ENCODE measurements around the gene NRDE2.

Gene NRDE2

DNA sequence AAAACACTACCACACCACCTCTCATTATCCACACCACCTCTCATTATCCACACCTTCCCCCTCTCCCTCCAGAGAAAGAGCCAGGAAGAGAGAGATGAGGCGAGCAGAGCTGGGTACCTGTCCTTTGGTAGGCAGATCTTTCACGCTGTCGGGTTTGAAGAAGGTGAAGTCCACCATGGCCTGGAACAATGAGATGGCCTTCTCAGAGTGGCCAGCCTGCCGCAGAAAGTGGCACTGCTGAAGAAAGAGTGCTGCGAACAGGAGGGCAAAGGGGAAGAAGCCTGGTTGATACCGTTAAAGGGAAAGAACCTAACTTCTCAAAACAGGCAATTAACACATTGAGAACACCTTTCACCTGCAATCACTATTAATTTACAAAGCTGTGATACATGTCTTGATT is 30.6 kb downstream of the NRDE2 start:
- H3K9ac ChIP-seq (ENCODE audit: low read length), result no peak overlapping the region
- H3K4me3 ChIP-seq (ENCODE audit: low read length), result no peak overlapping the region
- H3K27me3 ChIP-seq (ENCODE audit: control insufficient read depth, insufficient read depth, low read length), result no peaks in the 10 kb centered on the region
- peaks cover 11% of the 10 kb centered on the region for H3K4me1 ChIP-seq (ENCODE audit: control insufficient read depth, insufficient read depth, low read length)
- H3K36me3 ChIP-seq (ENCODE audit: control insufficient read depth, insufficient read depth, low read length), result peaks cover 7% of the 10 kb centered on the region
- peak overlapping the region; percentile 72 for H3K27ac ChIP-seq (ENCODE audit: low read depth, low read length)

DNA sequence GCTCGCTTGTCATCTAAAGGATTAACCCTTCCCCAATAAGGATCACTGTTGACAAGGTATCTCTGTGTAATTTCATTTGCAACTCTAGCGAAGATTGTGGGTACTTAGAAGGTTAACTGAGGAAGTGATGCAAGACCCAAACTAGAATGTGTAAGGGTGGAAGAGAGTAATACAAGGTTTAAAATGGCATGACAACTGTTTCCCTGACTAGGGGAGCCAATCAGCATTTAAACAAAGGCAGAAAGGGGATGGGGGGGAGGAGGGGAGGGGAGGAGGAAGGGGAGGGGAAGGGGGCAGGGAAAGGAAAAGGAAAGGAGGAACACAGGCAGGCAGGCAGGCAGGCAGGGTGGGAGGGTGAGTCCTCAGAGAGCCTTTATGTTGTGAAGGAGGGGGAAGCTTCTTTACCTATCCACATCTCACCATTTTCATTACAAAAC is 31.1 kb downstream of the NRDE2 start:
- H3K36me3 ChIP-seq (ENCODE audit: control insufficient read depth, insufficient read depth, low read length), result peaks cover 9% of the 10 kb centered on the region
- peaks cover 14% of the 10 kb centered on the region for H3K4me1 ChIP-seq (ENCODE audit: control insufficient read depth, insufficient read depth, low read length)
- no peaks in the 10 kb centered on the region for H3K27me3 ChIP-seq (ENCODE audit: control insufficient read depth, insufficient read depth, low read length)
- H3K27ac ChIP-seq (ENCODE audit: low read depth, low read length), result peak overlapping the region; percentile 72
- H3K9ac ChIP-seq (ENCODE audit: low read length), result no peak overlapping the region
- no peak overlapping the region for H3K4me3 ChIP-seq (ENCODE audit: low read length)

DNA sequence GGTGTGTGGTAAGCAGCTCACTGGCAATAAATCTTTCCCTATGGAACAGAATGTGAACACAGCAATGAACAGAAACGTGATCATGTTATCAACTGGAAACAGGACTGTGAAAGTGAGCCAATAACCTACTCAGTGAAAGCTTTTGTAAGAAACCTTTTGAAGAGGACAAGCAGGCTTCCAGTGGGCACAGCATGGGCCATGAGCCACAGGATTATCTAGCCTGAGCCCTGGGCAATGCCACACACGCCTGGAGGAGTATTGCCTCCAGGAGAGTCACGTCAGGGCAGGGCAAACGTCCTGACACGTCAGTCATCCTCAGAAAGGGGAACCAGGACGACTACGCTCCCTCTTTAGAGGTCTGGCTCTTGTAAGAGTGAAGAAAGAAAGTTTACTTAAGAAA is 32.3 kb downstream of the NRDE2 start:
- H3K4me1 ChIP-seq (ENCODE audit: control insufficient read depth, insufficient read depth, low read length), result peaks cover 14% of the 10 kb centered on the region
- no peaks in the 10 kb centered on the region for H3K27me3 ChIP-seq (ENCODE audit: control insufficient read depth, insufficient read depth, low read length)
- peaks cover 9% of the 10 kb centered on the region for H3K36me3 ChIP-seq (ENCODE audit: control insufficient read depth, insufficient read depth, low read length)
- H3K9ac ChIP-seq (ENCODE audit: low read length), result no peak overlapping the region
- H3K27ac ChIP-seq (ENCODE audit: low read depth, low read length), result no peak overlapping the region
- no peak overlapping the region for H3K4me3 ChIP-seq (ENCODE audit: low read length)

DNA sequence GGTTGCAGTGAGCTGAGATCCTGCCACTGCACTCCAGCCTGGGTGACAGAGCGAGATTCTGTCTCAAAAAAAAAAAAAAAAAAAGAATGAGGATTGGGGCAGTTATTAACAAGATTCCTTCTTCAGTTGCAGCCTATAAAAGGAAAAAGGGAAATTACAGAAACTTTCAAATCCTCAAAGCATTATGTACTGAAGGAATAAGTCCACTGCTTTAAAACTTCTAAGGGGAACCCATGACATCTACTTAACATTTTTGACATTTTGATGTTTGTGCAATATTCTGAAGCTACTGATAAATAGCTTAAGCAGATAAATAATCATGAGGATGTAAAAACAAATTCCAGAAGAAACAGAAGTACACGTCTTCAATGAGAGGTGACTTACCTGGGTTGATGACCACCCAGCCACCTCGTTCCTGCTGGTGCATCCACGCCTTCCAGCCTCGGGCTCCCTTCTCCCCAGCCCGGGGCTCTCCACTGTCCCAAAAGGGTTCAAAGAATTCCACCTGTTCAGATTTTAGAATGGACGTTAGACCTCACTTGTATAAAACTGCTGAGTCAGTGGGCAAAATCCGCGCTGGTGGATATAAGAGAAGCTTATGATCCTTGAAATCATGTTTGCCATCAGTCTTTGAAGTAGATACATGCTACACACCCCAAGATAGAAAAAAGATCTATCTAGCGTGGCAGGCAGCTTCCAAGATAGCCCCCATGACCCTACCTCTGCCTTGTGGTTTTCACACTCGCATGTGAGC is 33.7 kb downstream of the NRDE2 start:
- Histone ChIP-seq H3K4me3 (ENCODE audit: low read length) (no peak overlapping the region), H3K27me3 (ENCODE audit: control insufficient read depth, insufficient read depth, low read length) (no peaks in the 10 kb centered on the region), H3K9ac (ENCODE audit: low read length) (no peak overlapping the region), H3K27ac (ENCODE audit: low read depth, low read length) (no peak overlapping the region), H3K36me3 (ENCODE audit: control insufficient read depth, insufficient read depth, low read length) (peaks cover 7% of the 10 kb centered on the region), H3K4me1 (ENCODE audit: control insufficient read depth, insufficient read depth, low read length) (peaks cover 14% of the 10 kb centered on the region)

DNA sequence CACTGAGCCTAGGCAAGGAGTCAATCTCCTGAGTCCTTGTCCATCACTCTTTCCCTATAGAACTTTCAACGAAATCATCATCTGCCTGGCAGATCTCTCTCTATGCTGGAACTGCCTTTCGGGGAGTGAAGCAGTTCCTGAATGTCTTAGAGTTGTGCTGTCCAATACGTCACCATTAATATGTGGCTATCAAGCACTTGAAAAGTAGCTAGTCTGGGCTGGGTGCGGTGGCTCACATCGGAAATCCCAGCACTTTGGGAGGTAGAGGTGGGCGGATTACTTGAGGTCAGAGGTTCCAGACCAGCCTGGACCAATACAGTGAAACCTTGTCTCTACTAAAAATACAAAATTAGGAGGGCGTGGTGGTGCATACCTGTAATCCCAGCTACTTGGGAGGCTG is 35.1 kb downstream of the NRDE2 start:
- Histone ChIP-seq H3K4me3 (ENCODE audit: low read length) (no peak overlapping the region), H3K27ac (ENCODE audit: low read depth, low read length) (no peak overlapping the region), H3K9ac (ENCODE audit: low read length) (no peak overlapping the region), H3K36me3 (ENCODE audit: control insufficient read depth, insufficient read depth, low read length) (peaks cover 13% of the 10 kb centered on the region), H3K4me1 (ENCODE audit: control insufficient read depth, insufficient read depth, low read length) (peaks cover 9% of the 10 kb centered on the region), H3K27me3 (ENCODE audit: control insufficient read depth, insufficient read depth, low read length) (no peaks in the 10 kb centered on the region)

DNA sequence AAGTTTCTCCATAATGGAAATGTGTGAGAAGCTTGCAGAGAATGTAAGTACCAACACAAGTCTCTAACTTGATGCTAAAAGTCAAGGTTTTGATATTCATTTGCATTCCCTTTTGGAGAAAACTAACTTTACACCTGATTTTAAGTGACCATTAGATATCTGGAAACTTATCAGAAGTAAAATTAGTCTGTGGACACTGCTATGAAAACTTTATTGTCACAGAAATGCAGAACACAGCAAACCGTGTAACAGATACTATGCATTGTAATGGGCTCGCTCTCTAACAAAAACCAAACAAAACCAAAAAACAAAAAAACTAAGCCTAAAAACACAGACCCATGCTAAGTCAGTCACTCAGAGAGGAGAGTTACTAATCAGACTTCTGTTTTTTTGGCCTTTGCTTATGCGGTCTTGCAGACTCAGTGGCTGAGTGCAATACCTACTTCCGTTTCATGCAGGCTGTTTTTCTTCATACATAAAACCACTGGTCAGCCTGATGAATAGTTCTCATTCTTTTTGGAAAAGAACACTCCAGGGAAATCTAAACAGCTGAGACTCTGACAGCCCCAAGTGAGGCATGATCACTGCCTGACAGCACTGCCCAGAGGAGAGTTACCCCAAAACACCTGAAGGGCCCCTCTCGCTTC is 35.7 kb downstream of the NRDE2 start:
- Histone ChIP-seq H3K27ac (ENCODE audit: low read depth, low read length) (no peak overlapping the region), H3K9ac (ENCODE audit: low read length) (no peak overlapping the region), H3K4me1 (ENCODE audit: control insufficient read depth, insufficient read depth, low read length) (peaks cover 4% of the 10 kb centered on the region), H3K4me3 (ENCODE audit: low read length) (no peak overlapping the region), H3K27me3 (ENCODE audit: control insufficient read depth, insufficient read depth, low read length) (no peaks in the 10 kb centered on the region), H3K36me3 (ENCODE audit: control insufficient read depth, insufficient read depth, low read length) (peaks cover 16% of the 10 kb centered on the region)

DNA sequence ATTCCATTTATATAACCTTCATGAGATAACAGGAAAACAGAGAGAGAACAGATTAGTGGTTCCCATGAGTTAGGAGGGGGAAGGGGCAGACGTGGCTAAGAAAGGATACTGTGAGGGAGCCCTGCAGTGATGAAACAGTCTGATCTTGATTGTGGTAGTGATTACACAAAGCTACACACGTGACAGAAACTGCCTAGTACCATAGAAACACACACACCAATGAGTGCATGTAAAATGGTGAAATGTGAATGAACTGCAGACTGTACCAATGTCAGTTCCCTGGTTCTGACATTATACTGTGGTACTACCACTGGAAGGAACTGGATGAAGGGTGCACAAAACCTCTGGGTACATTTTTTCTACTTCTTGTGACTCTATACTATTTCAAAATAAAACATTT is 36.9 kb downstream of the NRDE2 start:
- no peak overlapping the region for H3K9ac ChIP-seq (ENCODE audit: low read length)
- H3K4me3 ChIP-seq (ENCODE audit: low read length), result no peak overlapping the region
- peaks cover 3% of the 10 kb centered on the region for H3K4me1 ChIP-seq (ENCODE audit: control insufficient read depth, insufficient read depth, low read length)
- no peak overlapping the region for H3K27ac ChIP-seq (ENCODE audit: low read depth, low read length)
- H3K27me3 ChIP-seq (ENCODE audit: control insufficient read depth, insufficient read depth, low read length), result no peaks in the 10 kb centered on the region
- peaks cover 20% of the 10 kb centered on the region for H3K36me3 ChIP-seq (ENCODE audit: control insufficient read depth, insufficient read depth, low read length)

DNA sequence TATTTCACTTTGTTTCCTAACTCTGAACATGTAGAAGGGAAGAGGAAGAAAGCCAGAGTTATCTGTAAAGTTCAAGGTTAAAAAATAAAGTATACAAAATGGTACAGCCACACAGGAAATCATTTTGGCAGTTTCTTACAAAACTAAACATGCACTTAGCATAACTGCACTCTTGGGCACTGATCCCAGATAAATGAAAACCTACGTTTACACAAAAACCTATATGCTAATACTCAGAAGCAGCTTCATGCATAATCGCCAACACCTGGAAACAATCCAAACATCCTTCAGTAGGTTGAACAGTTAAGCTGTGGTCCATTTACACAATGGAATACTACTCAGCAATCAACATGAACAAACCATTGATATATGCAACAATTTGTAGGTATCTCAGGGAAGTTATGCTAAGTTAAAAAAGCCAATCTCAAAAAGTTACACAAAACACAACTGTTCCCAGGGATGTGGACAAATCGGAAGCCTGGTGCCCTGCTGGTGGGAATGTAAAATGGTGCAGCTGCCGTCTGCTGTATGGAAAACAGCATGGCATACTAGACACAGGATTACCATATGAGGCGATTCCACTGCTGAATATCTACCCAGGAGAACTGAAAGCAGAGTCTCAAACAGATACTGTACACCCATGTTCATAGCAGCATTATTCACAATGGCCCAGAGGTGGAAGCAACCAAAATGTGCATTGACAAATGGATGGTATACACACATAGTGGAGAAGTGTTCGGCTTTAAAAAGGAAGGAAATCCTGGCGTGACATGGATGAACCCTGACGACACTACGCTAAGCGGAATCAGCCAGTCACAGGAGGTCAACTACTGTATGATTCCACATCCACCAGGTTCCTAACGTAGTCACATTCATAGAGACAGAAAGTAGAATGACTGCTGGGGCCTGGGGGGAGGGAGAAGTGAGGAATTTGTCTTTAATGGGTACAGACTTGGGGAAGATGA is 37.7 kb downstream of the NRDE2 start:
- Histone ChIP-seq H3K4me3 (ENCODE audit: low read length) (no peak overlapping the region), H3K4me1 (ENCODE audit: control insufficient read depth, insufficient read depth, low read length) (peaks cover 3% of the 10 kb centered on the region), H3K9ac (ENCODE audit: low read length) (no peak overlapping the region), H3K27ac (ENCODE audit: low read depth, low read length) (no peak overlapping the region), H3K36me3 (ENCODE audit: control insufficient read depth, insufficient read depth, low read length) (peaks cover 23% of the 10 kb centered on the region), H3K27me3 (ENCODE audit: control insufficient read depth, insufficient read depth, low read length) (no peaks in the 10 kb centered on the region)

DNA sequence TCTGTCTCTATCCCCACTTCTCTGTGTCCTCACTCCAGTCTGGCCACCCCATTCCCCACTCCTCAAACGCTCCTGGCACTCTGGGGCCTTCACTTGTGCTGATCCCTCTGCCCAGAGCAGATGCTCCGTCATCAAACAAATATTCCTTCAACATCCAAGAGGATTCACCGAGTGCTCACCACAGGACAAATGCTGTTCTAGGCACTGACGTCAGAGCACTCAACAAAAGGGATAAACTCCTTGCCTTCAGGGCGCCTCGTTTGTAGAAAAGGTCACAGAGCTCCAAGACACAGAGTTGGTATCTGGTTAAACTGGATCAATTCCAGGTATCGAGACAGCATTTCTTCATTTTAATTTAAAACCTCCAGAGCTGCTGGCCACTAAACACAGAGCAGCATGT is 40.0 kb downstream of the NRDE2 start:
- Histone ChIP-seq H3K27ac (ENCODE audit: low read depth, low read length) (no peak overlapping the region), H3K27me3 (ENCODE audit: control insufficient read depth, insufficient read depth, low read length) (no peaks in the 10 kb centered on the region), H3K9ac (ENCODE audit: low read length) (no peak overlapping the region), H3K36me3 (ENCODE audit: control insufficient read depth, insufficient read depth, low read length) (peaks cover 36% of the 10 kb centered on the region), H3K4me3 (ENCODE audit: low read length) (no peak overlapping the region), H3K4me1 (ENCODE audit: control insufficient read depth, insufficient read depth, low read length) (peaks cover 3% of the 10 kb centered on the region)

DNA sequence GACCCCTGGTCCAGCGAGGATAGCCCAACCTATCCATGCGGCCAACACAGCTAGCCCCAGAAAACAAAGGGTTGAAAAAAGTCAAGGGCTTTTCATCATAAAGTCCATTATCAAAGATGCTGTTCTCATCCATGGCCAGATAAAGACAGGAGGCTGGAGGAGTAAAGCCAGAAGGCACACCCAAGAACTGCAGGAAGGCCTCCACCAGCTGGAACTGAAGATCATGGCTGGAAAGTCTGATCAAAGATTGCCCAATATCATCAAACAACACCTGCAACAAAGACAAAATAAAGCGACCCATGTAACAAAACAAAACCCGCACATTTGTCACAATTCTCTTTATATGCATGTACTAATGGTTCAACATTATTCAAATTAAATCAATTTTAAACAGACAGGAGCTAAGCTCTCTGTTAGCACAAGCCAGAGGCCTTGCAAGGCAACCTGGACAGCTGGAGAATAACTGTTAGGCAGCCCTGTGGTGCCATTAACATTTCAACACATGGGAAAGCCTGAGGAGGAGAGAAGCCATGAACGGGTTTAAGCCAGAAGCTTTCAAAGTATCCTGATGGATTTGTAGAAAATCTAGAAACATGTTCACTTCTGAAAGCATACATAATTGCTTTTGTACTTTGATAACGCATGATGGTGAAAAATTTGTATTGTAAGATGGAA is 41.3 kb downstream of the NRDE2 start:
- H3K4me3 ChIP-seq (ENCODE audit: low read length), result no peak overlapping the region
- no peaks in the 10 kb centered on the region for H3K27me3 ChIP-seq (ENCODE audit: control insufficient read depth, insufficient read depth, low read length)
- no peak overlapping the region for H3K9ac ChIP-seq (ENCODE audit: low read length)
- no peak overlapping the region for H3K27ac ChIP-seq (ENCODE audit: low read depth, low read length)
- H3K36me3 ChIP-seq (ENCODE audit: control insufficient read depth, insufficient read depth, low read length), result peaks cover 32% of the 10 kb centered on the region
- H3K4me1 ChIP-seq (ENCODE audit: control insufficient read depth, insufficient read depth, low read length), result no peaks in the 10 kb centered on the region

DNA sequence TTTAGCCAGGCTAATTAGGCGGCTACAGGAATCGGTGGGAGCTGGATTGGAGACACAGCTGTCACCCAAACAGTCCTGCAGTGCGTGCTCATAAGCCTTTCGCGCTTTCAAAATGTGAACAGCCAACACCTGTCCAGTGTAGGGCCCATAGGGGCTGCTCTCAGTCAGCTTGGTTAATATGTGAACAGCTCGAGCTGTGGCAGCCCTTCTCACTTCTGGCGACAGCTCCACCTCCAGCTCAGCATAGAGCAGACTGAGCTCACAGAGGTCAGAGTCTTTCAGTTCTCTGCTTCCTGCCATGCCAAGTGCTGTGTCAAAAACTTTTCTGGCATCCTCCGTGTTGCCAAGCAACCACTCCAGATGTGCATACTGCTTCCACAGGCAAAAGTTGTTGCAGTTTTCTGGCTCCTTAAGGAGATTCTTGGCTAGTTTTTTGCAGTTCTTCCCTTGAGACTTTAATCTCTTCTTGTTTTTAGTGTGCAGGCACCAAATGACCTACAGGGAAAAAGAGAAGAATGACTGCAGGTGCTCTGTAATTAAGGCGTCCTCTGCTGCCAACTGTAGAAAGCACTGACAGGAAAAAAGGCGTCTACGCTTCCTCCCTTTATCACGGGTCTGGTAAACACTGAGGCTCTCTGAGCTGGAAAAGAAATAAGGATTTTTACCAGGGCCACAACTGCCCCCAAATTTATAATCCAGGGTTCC is 42.9 kb downstream of the NRDE2 start:
- Histone ChIP-seq H3K27ac (ENCODE audit: low read depth, low read length) (no peak overlapping the region), H3K9ac (ENCODE audit: low read length) (no peak overlapping the region), H3K4me3 (ENCODE audit: low read length) (no peak overlapping the region), H3K36me3 (ENCODE audit: control insufficient read depth, insufficient read depth, low read length) (peaks cover 29% of the 10 kb centered on the region), H3K4me1 (ENCODE audit: control insufficient read depth, insufficient read depth, low read length) (no peaks in the 10 kb centered on the region), H3K27me3 (ENCODE audit: control insufficient read depth, insufficient read depth, low read length) (no peaks in the 10 kb centered on the region)

All from rectal smooth muscle tissue (tissue), 1 donor.